Activated CD8-positive, alpha-beta memory T cell treated with anti-CD3 and anti-CD28 coated beads, Interleukin-2, amount 10 ng/mL, durations not matched to agents 7 days and 5 days (primary cell): ENCODE data around the gene PGAP1. TPM values are rescaled to one million over a fixed set of nuclear protein-coding genes. Genes with fewer than 3 reads are reported as not detected.

ENCODE experiments used
- ATAC-seq: fragments of 150-1000 bp; cut with Tn5 transposase; one replicate; pipeline ENCODE4 v1.10.0; 2021; ENCODE audit warnings: moderate library complexity
- CTCF ChIA-PET: fragments of 350-600 bp; sonication (Branson Sonifier 250); formaldehyde crosslinking; loops from one replicate; lab custom pipeline; 2021; ENCODE audit warnings: antibody characterized with exemption; lab: Charles Lee
- DNase-seq: peaks from one replicate; pipeline ENCODE4 v3.0.0-alpha.2; 2020
- H3K27ac Mint-ChIP-seq: one replicate; pipeline ENCODE4 v1.8.0; 2021; ENCODE audit warnings: mild to moderate bottlenecking, mixed read lengths
- H3K27me3 Mint-ChIP-seq: one replicate; pipeline ENCODE4 v1.8.0; 2021; ENCODE audit warnings: mixed read lengths
- H3K36me3 Mint-ChIP-seq: one replicate; pipeline ENCODE4 v1.8.0; 2021; ENCODE audit warnings: mild to moderate bottlenecking, mixed read lengths
- H3K4me1 Mint-ChIP-seq: one replicate; pipeline ENCODE4 v1.8.0; 2021; ENCODE audit warnings: mixed read lengths
- H3K4me3 Mint-ChIP-seq: one replicate; pipeline ENCODE4 v1.8.0; 2021; ENCODE audit warnings: mild to moderate bottlenecking, moderate library complexity, mixed read lengths
- H3K9me3 Mint-ChIP-seq: one replicate; pipeline ENCODE4 v1.8.0; 2022; ENCODE audit warnings: low read depth, mixed read lengths
- total RNA-seq, 2 experiments: library from RNA; stranded (reverse); gene quantifications; one replicate each; pipeline ENCODE4 v1.2.3, GENCODE V29; 2021

PGAP1 gene
- total RNA-seq, 2 experiments from 2014 or later = 20.3 to 60.0 TPM

- no peaks in the 10 kb centered on the region for H3K9me3 Mint-ChIP-seq
- no peak overlapping the region for H3K4me3 Mint-ChIP-seq
- no peak overlapping the region for H3K27ac Mint-ChIP-seq
- peaks cover 10% of the 10 kb centered on the region for H3K4me1 Mint-ChIP-seq
- no peaks in the 10 kb centered on the region for H3K27me3 Mint-ChIP-seq
- DNase-seq (no peak), ATAC-seq (no peak)
- H3K36me3 Mint-ChIP-seq = no peaks in the 10 kb centered on the region
- CTCF ChIA-PET = interaction anchor here (1.0 to 1.8 kb wide), 3 partner anchors 12 to 49 kb away, joined by 3 to 4 read pairs (median 3); partner anchors contain the start of gene PGAP1
Observed at GRCh38 chr2:196939371-196939770, 12.9 kb upstream of the PGAP1 start.

GRCh38 chr2:196935432-196935831 is 8.9 kb upstream of the PGAP1 start:
- CTCF ChIA-PET = interaction anchor here (1.2 kb wide), 1 partner anchor 9 kb away, joined by 3 read pairs; no protein-coding TSS in a partner anchor
- no peak for ATAC-seq
- H3K36me3 Mint-ChIP-seq = no peaks in the 10 kb centered on the region
- no peak for DNase-seq
- no peaks in the 10 kb centered on the region for H3K4me1 Mint-ChIP-seq
- H3K4me3 Mint-ChIP-seq = no peak overlapping the region
- no peaks in the 10 kb centered on the region for H3K27me3 Mint-ChIP-seq
- no peaks in the 10 kb centered on the region for H3K9me3 Mint-ChIP-seq
- no peak overlapping the region for H3K27ac Mint-ChIP-seq

GRCh38 chr2:196934672-196935071 is 8.2 kb upstream of the PGAP1 start:
- H3K27me3 Mint-ChIP-seq = no peaks in the 10 kb centered on the region
- H3K4me3 Mint-ChIP-seq = no peak overlapping the region
- H3K27ac Mint-ChIP-seq = no peak overlapping the region
- CTCF ChIA-PET = interaction anchor here (1.2 kb wide), 1 partner anchor 10 kb away, joined by 3 read pairs; no protein-coding TSS in a partner anchor
- H3K36me3 Mint-ChIP-seq = no peaks in the 10 kb centered on the region
- DNase-seq (no peak), ATAC-seq (no peak)
- no peaks in the 10 kb centered on the region for H3K9me3 Mint-ChIP-seq
- no peaks in the 10 kb centered on the region for H3K4me1 Mint-ChIP-seq

- no peaks in the 10 kb centered on the region for H3K27me3 Mint-ChIP-seq
- H3K4me1 Mint-ChIP-seq = peaks cover 17% of the 10 kb centered on the region
- H3K27ac Mint-ChIP-seq = no peak overlapping the region
- H3K4me3 Mint-ChIP-seq = no peak overlapping the region
- no peaks in the 10 kb centered on the region for H3K9me3 Mint-ChIP-seq
- DNase-seq = no peak
- peaks cover 10% of the 10 kb centered on the region for H3K36me3 Mint-ChIP-seq
- CTCF ChIA-PET = interaction anchor here (0.8 kb wide), 1 partner anchor 34 kb away, joined by 3 read pairs; no protein-coding TSS in a partner anchor
- ATAC-seq = no peak
Observed at GRCh38 chr2:196931555-196931954, 5.0 kb upstream of the PGAP1 start.

- no peaks in the 10 kb centered on the region for H3K27me3 Mint-ChIP-seq
- H3K9me3 Mint-ChIP-seq = no peaks in the 10 kb centered on the region
- CTCF ChIA-PET = interaction anchor here (1.1 to 1.5 kb wide), 7 partner anchors 9 to 177 kb away, joined by 3 to 8 read pairs (median 3); no protein-coding TSS in a partner anchor
- H3K36me3 Mint-ChIP-seq = peaks cover 23% of the 10 kb centered on the region
- peak overlapping the region; percentile 98 for H3K27ac Mint-ChIP-seq
- H3K4me1 Mint-ChIP-seq = peaks cover 37% of the 10 kb centered on the region
- ATAC-seq = peak; percentile 37
- peak overlapping the region; percentile 92 for H3K4me3 Mint-ChIP-seq
- peak; percentile 87 for DNase-seq
Observed at GRCh38 chr2:196927376-196928225, 1.1 kb upstream of the PGAP1 start.

GRCh38 chr2:196925768-196926561 is 542 bp downstream of the PGAP1 start:
- Mint-ChIP-seq H3K4me3 (peak overlapping the region; percentile 92), H3K4me1 (peaks cover 50% of the 10 kb centered on the region), H3K36me3 (peaks cover 32% of the 10 kb centered on the region), H3K27ac (peak overlapping the region; percentile 98), H3K9me3 (no peaks in the 10 kb centered on the region), H3K27me3 (no peaks in the 10 kb centered on the region)
- DNase-seq (no peak), ATAC-seq (peak; percentile 27)
- CTCF ChIA-PET = interaction anchor here (1.2 kb wide), 1 partner anchor 36 kb away, joined by 4 read pairs; no protein-coding TSS in a partner anchor

GRCh38 chr2:196925051-196925767 is 1.3 kb downstream of the PGAP1 start:
- peaks cover 36% of the 10 kb centered on the region for H3K36me3 Mint-ChIP-seq
- H3K4me1 Mint-ChIP-seq = peaks cover 55% of the 10 kb centered on the region
- H3K4me3 Mint-ChIP-seq = peak overlapping the region; percentile 92

GRCh38 chr2:196924051-196924450 is 2.5 kb downstream of the PGAP1 start:
- DNase-seq (no peak), ATAC-seq (no peak)
- Mint-ChIP-seq H3K27ac (peak overlapping the region; percentile 21), H3K36me3 (peaks cover 43% of the 10 kb centered on the region), H3K9me3 (peaks cover 2% of the 10 kb centered on the region), H3K27me3 (no peaks in the 10 kb centered on the region), H3K4me3 (peak overlapping the region; percentile 92), H3K4me1 (peaks cover 59% of the 10 kb centered on the region)
- CTCF ChIA-PET = interaction anchor here (0.9 kb wide), 1 partner anchor 15 kb away, joined by 3 read pairs; no protein-coding TSS in a partner anchor

More at GRCh38 chr2:196925051-196925767, 1.3 kb downstream of the PGAP1 start:
- Mint-ChIP-seq H3K9me3 (no peaks in the 10 kb centered on the region), H3K27me3 (no peaks in the 10 kb centered on the region), H3K27ac (peak overlapping the region; percentile 98)
- ATAC-seq (no peak), DNase-seq (no peak)
- CTCF ChIA-PET = interaction anchor here (1.2 kb wide), 1 partner anchor 37 kb away, joined by 4 read pairs; no protein-coding TSS in a partner anchor

GRCh38 chr2:196918927-196919326 is 7.6 kb downstream of the PGAP1 start:
- H3K4me1 Mint-ChIP-seq = peaks cover 76% of the 10 kb centered on the region
- CTCF ChIA-PET = interaction anchor here (1.0 kb wide), 1 partner anchor 8 kb away, joined by 3 read pairs; no protein-coding TSS in a partner anchor

GRCh38 chr2:196917802-196918201 is 8.7 kb downstream of the PGAP1 start:
- no peak overlapping the region for H3K4me3 Mint-ChIP-seq
- peaks cover 72% of the 10 kb centered on the region for H3K4me1 Mint-ChIP-seq
- H3K36me3 Mint-ChIP-seq = peaks cover 78% of the 10 kb centered on the region
- DNase-seq (no peak), ATAC-seq (no peak)
- CTCF ChIA-PET = interaction anchor here (1.0 kb wide), 1 partner anchor 10 kb away, joined by 3 read pairs; no protein-coding TSS in a partner anchor
- no peak overlapping the region for H3K27ac Mint-ChIP-seq
- no peaks in the 10 kb centered on the region for H3K27me3 Mint-ChIP-seq
- peaks cover 11% of the 10 kb centered on the region for H3K9me3 Mint-ChIP-seq

More at GRCh38 chr2:196918927-196919326, 7.6 kb downstream of the PGAP1 start:
- Mint-ChIP-seq H3K36me3 (peaks cover 75% of the 10 kb centered on the region), H3K27me3 (no peaks in the 10 kb centered on the region), H3K4me3 (no peak overlapping the region), H3K9me3 (peaks cover 11% of the 10 kb centered on the region), H3K27ac (peak overlapping the region; percentile 1)
- ATAC-seq (no peak), DNase-seq (no peak)

GRCh38 chr2:196915507-196916189 is 10.9 kb downstream of the PGAP1 start:
- peaks cover 57% of the 10 kb centered on the region for H3K4me1 Mint-ChIP-seq

More at GRCh38 chr2:196915507-196916189, 10.9 kb downstream of the PGAP1 start:
- ATAC-seq = peak; percentile 73
- no peak for DNase-seq
- CTCF ChIA-PET = interaction anchor here (0.8 to 2.5 kb wide), 4 partner anchors 12 to 386 kb away, joined by 3 to 8 read pairs (median 3); no protein-coding TSS in a partner anchor
- Mint-ChIP-seq H3K36me3 (peaks cover 82% of the 10 kb centered on the region), H3K27ac (peak overlapping the region; percentile 98), H3K9me3 (peaks cover 15% of the 10 kb centered on the region), H3K27me3 (no peaks in the 10 kb centered on the region), H3K4me3 (peak overlapping the region; percentile 53)
